Sigmoid colon (tissue), 4 donors: Measurements from ENCODE around the gene GALNT12.

Source experiments
- CTCF ChIP-seq, 4 experiments: fragments of 450-650 bp in 3 of 4; fragments of 200-600 bp in 1 of 4; IDR thresholded peaks; one replicate each; pipeline ENCODE4 v1.5.1; 2016 to 2019; ENCODE audit warnings: antibody characterized with exemption in 4 of 4, mild to moderate bottlenecking in 3 of 4, moderate library complexity in 2 of 4
- POLR2A ChIP-seq, 2 donors: fragments of 450-650 bp; IDR thresholded peaks; one replicate each; pipeline ENCODE4 v1.6.1; 2016; ENCODE audit warnings: antibody characterized with exemption in 2 of 2, mild to moderate bottlenecking in 2 of 2, moderate library complexity in 2 of 2
- POLR2AphosphoS5 ChIP-seq, 4 donors: sonication (generic); formaldehyde crosslinking; IDR thresholded peaks; one replicate each; pipeline ENCODE4 v1.6.1; 2017; ENCODE audit warnings: antibody characterized with exemption in 4 of 4

GRCh38 chr9:98775831-98776441, 31.5 kb upstream of the GALNT12 start:
- no peak for TF ChIP-seq POLR2A (IDR thresholded peaks at IDR 0.05)
- peak; percentile 23 to 64 (median 45) for TF ChIP-seq CTCF (IDR thresholded peaks at IDR 0.05)
- no peak for TF ChIP-seq POLR2AphosphoS5 (IDR thresholded peaks at IDR 0.05)
